HS-5 (cell line): ENCODE measurements around the gene DOCK1.
"Not testable (repeated sequence)": the region's sequence is repeated elsewhere in the genome, so short reads cannot be mapped to it uniquely, and the experiment has no call there.

Source experiments
- DNase-seq: peaks from one replicate; pipeline ENCODE4 v3.0.0-alpha.2; 2012; ENCODE audit warnings: low read depth

Gene DOCK1

DNA sequence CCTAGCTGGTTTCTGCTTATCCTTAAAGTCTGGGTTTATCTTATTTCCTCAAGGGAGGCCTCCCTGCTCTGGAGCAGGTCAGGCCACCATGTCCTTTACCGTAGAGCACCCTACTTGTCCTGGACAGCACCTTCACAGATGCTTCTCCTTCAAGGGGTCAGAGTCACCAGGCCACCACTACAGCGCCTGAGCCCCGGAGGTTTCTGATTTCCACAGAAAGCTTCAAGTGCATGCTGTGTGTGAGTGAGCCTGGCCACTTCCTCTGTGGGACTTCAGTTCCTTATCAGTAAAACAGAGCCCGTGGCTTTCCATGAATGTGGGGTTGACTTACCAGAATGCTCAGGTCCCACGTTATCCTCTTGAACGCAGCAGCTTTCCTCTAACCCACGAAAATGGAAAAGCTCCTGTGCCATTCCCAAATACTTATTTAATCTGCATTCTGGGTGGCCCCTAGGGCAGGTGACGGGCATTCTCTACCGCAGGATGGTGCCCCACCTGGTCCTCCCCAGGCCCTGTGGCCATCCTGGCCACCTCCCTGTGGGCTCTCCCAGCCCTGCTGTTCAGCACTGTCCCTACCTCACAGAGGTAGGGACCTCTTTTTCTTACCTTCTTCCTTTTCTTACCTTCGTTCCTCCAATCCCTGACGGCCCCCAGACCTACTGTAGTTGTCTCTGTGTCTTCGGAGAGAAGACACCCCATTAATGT is 1.4 kb upstream of the DOCK1 start:
- no peak for DNase-seq

DNA sequence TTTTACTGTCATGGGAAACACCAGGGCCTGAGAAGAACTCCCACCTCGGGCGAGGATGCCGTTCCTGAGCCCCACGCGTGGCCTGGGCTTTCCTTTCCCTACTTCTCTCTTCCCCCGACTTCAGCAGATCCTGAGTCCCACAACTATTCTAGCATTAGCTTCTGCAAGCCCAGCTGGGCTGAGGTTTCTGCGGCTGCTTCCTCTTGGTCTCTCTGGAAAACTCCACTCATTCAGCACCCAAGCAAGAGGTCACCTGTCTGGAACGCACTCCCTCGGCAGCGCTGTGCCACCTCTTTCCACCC is 761 bp upstream of the DOCK1 start:
- DNase-seq = no peak

DNA sequence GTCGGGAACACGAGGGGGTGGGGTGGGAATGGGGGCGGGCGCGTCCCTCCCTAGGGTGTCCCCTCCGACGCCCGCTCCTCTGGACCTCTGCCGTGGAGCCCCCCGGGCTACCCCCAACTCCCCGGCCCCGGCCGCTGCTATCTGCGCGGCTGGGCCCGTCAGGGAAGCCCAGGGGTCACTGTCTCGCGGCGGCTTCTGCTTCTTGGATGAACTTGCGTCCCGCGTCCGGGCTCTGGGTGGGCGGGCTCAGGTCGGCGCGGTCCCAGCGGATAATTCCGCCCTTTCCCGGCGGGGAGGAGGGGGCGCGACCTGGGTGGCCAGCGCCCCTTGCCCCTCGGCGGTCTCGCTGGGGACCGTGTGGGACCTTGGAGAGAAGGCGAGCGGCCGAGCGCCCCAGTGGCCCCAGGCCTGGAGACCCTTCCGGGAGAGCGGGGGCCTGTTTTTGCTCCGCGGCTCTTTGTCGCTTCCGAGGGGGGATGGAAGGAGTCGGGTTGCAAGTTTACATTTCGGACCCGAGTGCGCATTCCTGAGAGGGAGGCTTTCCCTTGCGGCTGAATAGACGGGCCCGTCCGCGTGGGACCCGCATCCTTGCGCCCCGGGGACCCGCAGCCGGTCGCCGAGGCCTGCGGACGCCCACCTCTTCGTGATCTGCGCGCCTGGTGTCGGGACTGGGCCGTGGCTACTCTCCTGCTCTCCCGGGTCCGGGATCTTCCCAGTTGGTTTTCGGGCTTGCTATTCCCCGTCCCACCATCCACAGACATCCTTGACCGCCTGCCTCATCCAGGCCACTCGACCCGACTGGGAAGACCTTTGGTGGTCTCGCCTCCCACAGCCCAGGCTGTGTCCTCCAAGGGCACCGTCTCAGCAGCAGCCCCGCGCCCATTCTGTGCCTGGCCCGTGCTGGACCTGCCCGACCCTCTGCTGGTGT is 812 bp downstream of the DOCK1 start:
- no peak for DNase-seq

DNA sequence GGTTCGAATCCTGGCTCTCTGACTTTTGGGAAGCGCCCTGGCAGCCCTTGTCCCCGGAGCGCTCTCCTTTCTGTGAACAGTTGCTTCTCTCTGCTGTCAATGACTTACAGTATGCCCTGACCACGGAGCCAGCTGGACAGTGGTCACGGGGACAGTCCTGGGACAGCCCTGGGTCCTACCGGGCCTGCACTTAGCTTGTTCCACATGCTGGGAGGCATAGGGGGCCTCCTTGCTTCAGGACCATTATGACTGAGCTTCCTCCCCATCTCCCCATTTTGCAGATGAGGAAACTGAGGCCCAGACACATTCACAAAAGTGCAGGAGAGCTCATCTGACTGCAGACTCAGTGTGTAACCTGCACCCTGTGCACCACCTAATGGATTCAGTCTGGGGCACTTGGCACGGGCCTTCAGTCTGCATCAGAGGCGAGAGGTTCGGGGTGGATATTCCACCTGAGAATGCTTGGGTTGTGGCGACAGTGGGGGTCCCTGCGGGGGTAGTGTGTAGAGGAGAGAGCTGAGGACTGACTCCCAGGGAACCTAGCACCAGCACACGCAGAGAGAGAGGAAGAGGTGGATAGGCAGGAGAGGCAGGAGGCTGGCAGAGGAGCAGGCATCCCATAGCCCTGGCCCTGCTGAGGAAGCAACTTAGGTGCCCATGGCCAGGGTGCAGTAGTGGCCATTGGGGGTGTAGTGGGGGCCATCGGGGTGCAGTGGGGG is 1.6 kb downstream of the DOCK1 start:
- no peak for DNase-seq

DNA sequence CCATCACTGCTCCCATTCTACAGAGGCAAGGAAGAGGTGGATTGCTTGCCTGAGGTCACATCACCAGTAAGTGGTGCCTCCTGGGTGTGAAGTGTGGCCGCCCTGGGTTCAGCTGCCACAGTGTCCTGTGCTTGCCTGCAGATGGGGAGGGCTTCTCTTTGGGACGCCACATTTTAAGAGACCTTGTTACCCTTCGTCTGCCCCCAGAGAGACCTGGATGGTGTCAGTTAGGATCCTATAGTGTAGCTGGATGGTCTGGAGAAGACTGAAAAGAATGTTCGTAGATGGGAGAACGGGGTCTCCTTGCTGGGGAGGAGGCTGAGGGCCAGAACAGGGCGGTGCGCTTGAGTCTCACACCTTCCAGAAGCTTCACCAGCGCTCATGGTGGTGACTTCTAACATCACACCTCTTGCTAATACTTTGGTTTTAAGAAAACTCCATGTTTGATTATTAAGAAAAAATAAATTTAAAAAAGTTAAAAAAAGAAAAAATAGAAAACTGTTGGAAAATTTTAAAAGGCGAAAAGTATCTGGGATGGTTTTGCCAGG is 2.3 kb downstream of the DOCK1 start:
- no peak for DNase-seq

DNA sequence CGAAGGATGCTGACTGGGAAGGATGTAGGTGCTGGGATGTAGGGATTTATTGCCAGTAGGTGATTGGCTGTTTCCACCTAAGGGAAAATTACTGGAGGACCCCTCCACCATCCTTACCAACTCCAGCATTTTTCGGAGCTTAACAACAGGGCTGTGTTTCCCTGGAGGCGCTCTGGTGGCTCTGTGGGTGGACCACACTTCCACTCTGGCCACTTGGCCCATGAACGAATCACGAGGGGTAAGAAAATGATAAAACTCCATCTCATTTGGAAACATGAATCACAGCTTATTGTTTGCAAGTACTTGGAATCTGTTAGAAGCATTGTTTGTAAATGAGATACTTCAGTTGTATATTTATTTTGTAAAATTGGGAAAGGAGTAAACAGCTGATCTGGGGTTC is 3.0 kb downstream of the DOCK1 start:
- DNase-seq = no peak

DNA sequence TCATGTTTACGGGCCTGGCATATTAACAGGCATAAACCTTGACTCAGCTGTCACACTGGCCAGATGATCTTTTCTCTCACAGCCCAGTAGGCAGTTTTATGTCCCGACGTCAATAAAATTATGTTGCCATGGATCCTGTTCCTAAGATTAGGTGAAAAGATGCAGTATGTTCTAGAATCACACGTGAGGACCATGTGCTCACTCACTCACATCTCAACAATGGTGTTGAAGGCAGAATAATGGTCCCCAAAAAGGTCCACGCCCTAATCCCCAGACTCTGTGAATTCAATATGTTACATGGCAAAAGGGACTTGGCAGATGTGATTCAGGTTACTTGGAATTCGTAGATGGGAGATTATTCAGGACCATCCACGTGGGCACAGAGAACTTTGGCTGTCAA is 3.5 kb downstream of the DOCK1 start:
- no peak for DNase-seq

DNA sequence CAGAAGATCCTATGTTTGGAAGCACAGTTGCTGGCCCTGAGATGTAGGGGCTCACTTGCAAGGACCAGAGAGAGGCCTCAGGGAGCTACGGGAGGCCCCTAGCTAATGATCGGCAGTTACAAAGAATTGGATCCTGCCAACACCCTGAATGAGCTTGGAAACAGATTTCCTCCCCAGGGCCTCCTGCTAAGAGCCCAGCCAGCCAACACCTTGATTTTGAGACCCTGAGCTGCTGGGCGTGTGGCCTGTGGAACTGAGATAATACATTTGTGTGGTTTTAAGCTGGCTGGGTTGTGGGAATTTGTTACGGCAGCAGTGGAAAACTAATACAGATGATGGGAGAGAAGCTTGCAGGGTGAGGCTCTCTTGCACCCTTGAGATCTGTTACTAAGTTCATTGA is 3.9 kb downstream of the DOCK1 start:
- no peak for DNase-seq

DNA sequence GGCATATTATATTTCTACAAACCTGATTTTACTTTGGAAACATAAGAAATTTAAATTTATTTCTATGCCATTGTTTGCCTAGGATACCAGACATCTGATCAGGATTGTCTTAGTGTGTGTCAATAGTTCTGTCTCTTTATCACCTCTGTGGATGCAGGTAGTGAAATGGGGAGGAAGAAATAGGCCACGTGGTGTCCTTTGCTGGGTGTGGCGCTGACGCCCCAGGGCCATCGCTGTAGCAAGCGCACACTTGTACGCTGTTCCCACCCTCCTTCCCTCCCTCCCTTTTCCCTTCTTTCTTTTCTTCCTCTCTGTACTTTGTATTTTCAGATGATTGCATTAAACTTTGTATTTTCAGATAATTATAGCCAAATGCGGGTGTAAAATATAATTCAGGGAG is 5.0 kb downstream of the DOCK1 start:
- DNase-seq = no peak

DNA sequence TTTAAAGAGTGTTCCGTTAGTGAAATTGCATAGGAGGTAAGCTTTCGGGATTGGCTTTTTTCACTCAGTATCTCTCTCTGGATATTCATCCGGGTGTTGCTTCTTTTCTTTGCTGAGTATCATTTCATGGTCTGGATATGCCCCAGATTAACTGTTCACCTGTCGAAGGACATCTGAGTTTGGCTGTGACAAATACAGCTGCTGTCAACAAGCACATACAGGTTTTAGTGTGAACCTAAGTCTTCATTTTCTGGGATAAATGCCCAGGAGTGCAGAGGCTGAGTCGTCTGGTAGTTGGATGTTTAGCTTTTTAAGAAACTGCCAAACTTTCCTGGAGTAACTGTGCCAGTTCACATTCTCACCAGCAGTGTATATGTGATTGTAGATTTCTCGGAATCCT is 5.6 kb downstream of the DOCK1 start:
- no peak for DNase-seq

DNA sequence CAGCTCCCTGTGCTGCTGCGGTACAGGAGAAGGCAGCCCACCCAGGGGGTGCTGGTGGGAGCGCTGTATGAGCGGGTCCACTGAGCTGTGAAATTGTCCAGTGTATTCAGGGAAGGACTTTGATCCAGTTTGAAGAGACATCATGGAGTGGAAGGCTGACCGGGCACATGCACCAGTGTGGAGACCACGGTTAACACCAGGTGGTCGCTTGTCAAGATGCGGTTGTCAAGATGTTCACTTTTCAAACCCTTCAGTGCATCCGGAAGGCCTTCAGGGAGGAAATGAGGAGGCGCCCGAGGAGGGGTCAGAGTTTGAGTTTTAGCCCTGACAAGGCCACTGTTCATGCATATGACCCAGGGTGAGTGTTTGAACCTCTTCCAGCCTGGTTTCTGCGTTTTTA is 6.1 kb downstream of the DOCK1 start:
- no peak for DNase-seq

DNA sequence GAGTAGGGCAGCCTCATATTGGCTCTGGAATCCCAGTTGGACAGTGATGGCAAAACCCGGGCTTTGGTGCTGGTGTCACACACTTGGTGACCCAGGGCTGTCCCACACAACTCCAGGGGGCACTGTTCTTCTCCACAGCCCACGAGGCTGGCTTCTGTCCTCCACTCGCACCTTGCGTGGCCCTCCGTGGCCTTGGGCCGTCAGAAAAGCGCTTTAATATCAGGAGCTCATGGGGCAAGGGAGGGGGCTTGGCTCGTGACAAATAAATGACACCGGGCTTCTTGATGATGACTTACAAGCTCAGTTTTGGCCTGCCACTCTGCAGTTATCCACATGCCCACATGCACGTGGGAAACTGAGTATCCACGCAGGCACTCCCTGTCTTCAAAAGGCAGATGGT is 8.1 kb downstream of the DOCK1 start:
- no peak for DNase-seq

DNA sequence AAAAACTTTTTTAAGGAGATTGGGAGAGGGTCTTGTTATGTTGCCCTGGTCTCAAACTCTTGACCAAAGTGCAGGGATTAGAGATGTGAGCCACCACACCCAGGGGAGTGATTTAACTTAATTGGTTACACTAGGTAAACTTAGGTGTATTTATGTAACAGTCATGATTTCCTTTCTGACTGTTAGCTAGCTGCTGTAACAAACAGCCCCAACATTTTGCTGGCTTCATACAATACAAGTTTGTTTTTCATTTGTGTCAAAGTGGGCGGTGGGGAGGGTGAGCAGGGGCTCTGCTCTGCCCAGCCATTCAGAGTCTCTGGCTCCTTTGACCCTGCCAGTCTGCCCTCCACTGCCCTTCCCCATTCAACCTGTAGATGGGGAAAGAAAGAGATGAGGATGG is 9.3 kb downstream of the DOCK1 start:
- DNase-seq = no peak

DNA sequence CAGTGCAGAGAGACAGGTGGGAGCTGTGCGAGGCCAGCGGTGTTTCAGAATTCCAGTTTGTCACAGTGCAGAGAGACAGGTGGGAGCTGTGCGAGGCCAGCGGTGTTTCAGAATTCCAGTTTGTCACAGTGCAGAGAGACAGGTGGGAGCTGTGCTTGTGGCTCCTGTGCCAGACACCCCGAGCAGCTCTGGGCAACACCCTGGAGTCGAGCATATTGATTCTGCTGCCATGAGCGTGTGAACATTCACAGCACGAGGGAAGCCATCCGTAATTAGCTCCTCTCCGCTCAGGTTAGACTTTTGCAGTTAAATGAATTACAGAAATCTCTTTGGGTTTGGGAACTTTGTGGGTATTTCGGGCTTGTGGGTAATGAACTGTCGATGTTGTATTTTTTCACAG is 11.7 kb downstream of the DOCK1 start:
- DNase-seq = not testable (repeated sequence)

DNA sequence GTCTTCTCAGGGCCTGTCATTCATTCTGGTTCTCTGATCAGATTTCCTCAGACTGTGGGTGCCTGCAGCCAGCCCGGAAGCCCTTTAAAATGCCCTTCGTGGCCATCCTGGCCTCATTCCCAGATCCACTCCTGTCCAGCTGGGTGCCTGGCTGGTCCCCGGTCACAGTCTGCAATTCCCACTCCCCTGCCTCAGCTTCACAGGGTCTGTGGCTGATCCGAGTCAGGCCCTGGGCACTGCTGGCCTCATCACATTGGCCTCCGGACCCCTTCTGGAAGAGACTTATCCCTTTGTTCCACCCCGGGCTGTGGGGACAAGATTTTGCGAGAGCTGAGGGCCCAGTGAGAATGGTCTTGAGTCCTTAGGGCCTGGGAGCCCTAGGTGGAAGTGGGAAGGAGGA is 12.1 kb downstream of the DOCK1 start:
- DNase-seq = no peak

DNA sequence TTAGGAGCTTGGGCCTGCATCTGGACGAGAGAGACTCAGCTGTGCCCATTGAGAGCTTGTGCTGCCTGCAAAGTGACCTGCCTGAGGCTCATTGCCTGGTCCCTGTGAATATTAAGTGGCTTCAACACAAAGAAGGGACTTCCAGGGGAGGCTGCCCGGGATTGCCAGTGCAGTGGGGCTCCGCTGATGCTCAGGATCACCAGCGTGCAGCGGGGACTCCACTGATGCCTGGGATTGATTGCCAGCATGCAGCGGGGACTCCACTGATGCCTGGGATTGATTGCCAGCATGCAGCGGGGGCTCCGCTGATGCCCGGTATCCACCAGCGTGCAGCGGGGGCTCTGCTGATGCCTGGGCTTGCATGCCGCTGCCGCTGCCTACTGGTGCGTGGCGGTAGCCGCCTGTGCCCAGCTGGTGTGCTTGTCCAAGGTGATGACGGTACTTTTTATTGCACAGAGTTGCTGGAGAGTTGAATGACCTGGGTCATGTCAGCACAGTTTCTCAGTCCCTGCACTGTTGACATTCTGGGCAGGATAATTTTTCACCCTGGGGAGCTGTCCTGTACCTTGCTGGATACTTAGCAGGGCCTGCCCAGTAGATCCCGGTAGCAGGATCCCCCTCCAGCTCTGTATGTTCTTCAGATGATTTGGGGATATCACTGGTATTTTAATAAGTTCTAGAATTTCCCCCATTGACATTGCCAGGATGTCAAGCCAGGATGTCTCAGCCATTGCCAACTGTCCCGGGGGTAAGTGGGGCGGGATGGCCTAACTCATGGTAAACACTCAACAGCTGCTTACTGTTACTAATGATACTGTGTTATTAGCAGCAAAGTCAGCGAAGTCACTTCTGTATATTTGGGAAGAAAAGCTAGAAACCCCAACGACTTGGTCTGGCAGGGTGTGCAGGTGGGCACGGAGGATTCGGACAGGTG is 13.0 kb downstream of the DOCK1 start:
- no peak for DNase-seq

DNA sequence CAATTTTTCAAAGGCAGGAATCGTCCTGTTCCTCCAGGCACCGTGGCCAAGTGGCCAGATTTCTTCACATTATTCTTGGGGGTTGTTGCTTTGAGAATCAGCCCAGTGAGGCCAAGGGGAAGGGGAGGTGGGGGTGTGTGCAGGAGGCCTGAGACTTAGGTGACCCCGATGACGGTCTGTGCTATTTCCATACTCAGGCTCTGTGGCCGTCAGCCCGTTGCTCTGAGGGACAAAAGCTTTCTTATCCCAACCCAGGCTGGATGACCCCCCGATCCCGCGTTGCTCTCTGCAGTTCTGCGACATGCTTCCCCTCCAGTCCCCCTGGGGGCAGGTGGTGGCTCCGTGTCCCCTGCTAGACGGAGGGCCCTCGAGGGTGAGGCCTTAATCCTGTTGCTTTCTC is 14.2 kb downstream of the DOCK1 start:
- DNase-seq = no peak

DNA sequence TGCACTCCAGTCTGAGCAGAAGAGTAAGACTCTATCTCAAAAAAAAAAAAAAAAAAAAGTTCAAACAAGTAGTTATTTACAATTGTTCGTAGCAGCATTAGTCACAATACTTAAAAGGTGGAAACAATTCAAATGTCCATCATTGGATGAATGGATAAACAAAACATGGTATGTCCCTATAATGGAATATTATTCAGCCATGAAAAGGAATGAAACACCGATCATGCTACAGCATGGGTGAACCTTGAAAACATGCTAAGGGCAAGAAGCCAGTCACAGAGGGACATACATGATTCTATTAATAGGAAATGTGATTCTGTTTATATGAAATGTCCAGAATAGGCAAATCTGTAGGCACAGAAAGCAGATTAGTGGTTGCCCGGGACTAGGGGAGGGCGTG is 15.9 kb downstream of the DOCK1 start:
- DNase-seq = no peak

DNA sequence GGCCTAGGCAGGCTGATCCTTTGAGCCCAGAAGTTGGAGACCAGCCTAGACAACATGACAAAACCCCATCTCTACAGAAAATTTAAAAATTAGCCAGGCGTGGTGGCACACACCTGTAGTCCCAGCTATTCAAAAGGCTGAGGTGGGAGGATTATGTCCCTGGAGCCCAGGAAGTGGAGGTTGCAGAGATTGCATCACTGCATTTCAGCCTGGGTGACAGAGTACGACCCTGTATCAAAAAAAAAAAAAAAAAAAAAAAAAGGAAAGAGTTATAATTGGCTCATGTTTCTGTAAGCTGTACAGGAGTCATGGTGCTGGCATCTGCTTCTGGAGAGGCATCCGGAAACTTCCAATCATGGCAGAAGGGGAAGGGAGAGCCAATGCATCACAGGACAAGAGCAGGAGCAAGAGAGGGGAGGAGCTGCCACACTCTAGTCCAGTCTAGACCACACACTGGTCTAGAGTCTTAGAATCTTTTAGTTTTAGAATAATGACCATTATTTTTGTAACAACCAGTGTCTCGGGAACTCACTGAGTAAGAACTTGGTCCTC is 16.8 kb downstream of the DOCK1 start:
- DNase-seq = no peak

DNA sequence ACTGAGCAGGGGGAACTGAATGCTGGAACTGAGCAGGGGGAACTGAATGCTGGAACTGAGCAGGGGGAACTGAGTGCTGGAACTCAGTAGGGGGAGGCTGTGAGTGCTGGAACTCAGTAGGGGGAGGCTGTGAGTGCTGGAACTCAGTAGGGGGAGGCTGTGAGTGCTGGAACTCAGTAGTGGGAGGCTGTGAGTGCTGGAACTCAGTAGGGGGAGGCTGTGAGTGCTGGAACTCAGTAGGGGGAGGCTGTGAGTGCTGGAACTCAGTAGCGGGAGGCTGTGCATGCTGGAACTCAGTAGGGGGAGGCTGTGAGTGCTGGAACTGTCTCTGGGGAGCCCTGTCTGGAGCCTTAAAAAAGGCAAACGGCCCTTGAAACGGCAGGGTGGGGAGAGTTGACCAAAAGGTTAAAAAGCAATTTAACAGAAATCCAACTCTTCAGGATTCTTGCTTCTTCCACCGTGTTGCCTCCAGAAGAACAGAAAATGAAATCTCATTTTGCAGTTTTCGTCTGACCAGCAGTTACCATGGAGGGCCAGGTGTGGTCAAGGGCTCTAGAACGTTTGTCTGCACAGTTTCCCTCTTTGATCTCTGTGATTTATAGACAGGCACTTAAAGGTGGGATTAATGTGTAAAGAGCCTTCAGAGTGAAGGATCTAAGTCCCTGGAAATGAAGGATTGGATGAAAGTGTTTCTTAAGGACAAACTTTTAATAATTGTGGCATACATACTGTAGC is 19.1 kb downstream of the DOCK1 start:
- DNase-seq = no peak

DNA sequence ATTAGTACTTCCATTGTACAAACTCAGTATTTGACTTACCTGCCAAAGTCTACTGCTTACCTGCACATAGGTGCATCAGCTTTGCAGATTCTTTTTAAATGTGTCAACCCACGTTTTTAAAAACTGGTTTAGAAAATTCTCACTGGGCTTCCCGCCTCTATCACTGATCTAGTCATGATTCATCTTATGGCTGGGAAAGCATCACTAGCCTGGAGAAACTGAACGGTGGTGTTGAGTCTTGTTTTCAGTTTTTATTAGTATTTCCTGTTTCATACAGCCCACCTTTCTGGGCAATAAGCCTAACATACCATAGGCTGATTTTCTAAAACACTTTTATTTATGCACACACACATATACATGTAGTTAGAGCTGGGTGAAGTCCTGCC is 19.7 kb downstream of the DOCK1 start:
- DNase-seq = no peak
